Measurements from ENCODE around the gene FBXW7. TPM values are rescaled to one million over a fixed set of nuclear protein-coding genes. Genes with fewer than 3 reads are reported as not detected.

FBXW7 gene
- total and polyA plus RNA-seq, 2 donors from 2014 or later, result 5.5 to 64.0 TPM

DNA sequence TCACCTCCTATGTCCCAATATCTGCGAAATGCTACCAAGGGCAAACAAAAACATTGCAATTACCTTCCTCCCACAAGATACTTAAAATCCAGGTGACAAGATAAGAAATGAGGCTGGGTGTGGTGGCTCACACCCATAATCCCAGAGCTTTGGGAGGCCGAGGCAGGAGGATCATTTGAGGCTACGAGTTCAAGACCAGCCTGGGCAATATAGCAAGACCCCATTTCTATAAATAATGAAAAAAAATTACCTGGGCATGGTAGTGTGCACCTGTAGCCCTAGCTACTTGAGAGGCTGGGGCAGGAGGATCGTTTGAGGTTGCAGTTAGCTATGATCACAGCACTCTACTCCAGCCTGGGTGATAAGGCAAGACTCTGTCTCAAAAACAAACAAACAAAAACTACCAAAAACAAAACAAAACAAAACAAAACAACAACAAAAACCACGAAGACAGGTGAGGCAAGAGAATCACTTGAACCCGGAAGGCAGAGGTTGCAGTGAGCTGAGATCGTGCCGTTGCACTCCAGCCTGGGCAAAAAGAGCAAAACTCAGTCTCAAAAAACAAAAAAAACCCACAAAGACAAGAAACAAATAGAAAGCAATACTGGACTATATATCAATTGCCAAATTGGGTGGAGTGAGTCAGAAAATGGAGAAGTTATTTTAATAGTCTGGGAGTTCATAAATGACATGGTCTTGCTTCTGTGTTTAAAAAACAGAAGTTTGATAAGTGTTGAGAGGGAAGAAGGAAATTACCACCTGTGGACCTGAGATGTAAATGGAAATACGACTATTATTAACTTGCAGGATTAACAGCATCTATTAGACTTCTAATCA lies 176.5 kb downstream of the FBXW7 start:
- no peak overlapping the region for H3K9ac ChIP-seq (ENCODE audit: low read length in 3 of 3)
- no peaks in the 10 kb centered on the region for H3K9me3 ChIP-seq (ENCODE audit: control insufficient read depth in 2 of 3, insufficient read depth in 1 of 3, low read length in 3 of 3)
- FAIRE-seq (no peak), DNase-seq (no peak)
- intact Hi-C loops (cut with DNase I), result no loop called here
- H3K4me3 ChIP-seq (ENCODE audit: low read length in 3 of 3), result no peak overlapping the region
- no peaks in the 10 kb centered on the region for H3K4me1 ChIP-seq (ENCODE audit: control insufficient read depth in 2 of 3, insufficient read depth in 2 of 3, low read depth in 1 of 3, low read length in 3 of 3)
- TF ChIP-seq, protein P1, sequence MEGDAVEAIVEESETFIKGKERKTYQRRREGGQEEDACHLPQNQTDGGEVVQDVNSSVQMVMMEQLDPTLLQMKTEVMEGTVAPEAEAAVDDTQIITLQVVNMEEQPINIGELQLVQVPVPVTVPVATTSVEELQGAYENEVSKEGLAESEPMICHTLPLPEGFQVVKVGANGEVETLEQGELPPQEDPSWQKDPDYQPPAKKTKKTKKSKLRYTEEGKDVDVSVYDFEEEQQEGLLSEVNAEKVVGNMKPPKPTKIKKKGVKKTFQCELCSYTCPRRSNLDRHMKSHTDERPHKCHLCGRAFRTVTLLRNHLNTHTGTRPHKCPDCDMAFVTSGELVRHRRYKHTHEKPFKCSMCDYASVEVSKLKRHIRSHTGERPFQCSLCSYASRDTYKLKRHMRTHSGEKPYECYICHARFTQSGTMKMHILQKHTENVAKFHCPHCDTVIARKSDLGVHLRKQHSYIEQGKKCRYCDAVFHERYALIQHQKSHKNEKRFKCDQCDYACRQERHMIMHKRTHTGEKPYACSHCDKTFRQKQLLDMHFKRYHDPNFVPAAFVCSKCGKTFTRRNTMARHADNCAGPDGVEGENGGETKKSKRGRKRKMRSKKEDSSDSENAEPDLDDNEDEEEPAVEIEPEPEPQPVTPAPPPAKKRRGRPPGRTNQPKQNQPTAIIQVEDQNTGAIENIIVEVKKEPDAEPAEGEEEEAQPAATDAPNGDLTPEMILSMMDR (IDR thresholded peaks at IDR 0.05; ENCODE audit: borderline replicate concordance, extremely low read depth, insufficient read depth), result no peak
- no peaks in the 10 kb centered on the region for H3K36me3 ChIP-seq (ENCODE audit: control insufficient read depth in 2 of 3, insufficient read depth in 3 of 3, low read length in 3 of 3)
- no peak overlapping the region for H3K27ac ChIP-seq (ENCODE audit: low read depth in 2 of 2, low read length in 2 of 2)
- H3K27me3 ChIP-seq (ENCODE audit: control insufficient read depth, insufficient read depth, low read length), result no peaks in the 10 kb centered on the region

DNA sequence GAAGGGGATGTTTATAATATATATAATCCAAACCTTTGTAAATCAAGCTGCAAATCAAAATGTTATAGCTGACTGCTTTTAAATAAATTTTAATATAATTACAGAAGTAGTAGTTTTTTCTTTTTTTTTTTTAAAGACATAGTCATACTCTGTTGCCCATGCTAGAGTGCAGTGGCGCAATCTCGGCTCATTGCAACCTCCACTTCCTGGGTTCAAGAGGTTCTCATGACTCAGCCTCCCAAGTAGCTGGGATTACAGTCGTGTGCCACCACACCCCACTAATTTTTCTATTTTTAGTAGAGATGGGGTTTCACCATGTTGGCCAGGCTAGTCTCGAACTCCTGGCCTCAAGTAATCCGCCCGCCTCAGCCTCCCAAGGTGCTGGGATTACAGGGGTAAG lies 178.7 kb downstream of the FBXW7 start:
- intact Hi-C loops (cut with DNase I), result no loop called here
- no peak overlapping the region for H3K9ac ChIP-seq (ENCODE audit: low read length in 3 of 3)

DNA sequence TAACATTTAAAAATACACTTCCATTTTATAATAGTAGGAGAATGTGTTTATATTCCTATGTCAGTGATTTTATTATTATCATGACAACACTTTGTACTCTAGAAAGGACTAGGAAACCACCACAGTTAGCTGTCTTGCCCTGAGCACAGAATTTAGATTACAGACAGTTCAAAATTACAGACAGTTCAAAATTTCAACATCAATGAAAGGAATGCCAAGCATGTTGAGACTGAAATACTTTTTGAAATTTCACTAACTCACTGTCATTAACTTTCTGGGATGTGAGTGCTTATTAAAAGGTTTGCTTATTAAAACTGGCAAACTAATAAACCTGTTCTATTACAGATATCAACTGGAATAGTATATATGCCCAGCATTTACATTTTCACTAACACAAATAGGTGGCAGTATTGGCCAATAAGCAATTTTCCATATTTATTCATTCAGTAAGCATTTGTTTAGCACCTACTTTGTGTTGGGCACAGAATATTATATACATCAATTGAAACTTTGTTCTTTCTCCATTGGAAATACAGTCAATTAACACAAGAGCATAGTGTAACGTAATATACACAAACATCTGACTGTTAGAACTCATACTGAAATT lies 179.4 kb downstream of the FBXW7 start:
- Histone ChIP-seq H3K36me3 (ENCODE audit: control insufficient read depth in 2 of 3, insufficient read depth in 3 of 3, low read length in 3 of 3) (no peaks in the 10 kb centered on the region), H3K9me3 (ENCODE audit: control insufficient read depth in 2 of 3, insufficient read depth in 1 of 3, low read length in 3 of 3) (no peaks in the 10 kb centered on the region), H3K9ac (ENCODE audit: low read length in 3 of 3) (no peak overlapping the region), H3K27ac (ENCODE audit: low read depth in 2 of 2, low read length in 2 of 2) (no peak overlapping the region), H3K4me3 (ENCODE audit: low read length in 3 of 3) (no peak overlapping the region), H3K4me1 (ENCODE audit: control insufficient read depth in 2 of 3, insufficient read depth in 2 of 3, low read depth in 1 of 3, low read length in 3 of 3) (no peaks in the 10 kb centered on the region), H3K27me3 (ENCODE audit: control insufficient read depth, insufficient read depth, low read length) (no peaks in the 10 kb centered on the region)
- TF ChIP-seq, protein P1 (IDR thresholded peaks at IDR 0.05; ENCODE audit: borderline replicate concordance, extremely low read depth, insufficient read depth), result no peak
- intact Hi-C loops (cut with DNase I), result no loop called here
- peak; percentile 6 for FAIRE-seq
- no peak for DNase-seq

More for the DNA sequence above, 178.7 kb downstream of the FBXW7 start:
- Histone ChIP-seq H3K27ac (ENCODE audit: low read depth in 2 of 2, low read length in 2 of 2) (no peak overlapping the region), H3K4me1 (ENCODE audit: control insufficient read depth in 2 of 3, insufficient read depth in 2 of 3, low read depth in 1 of 3, low read length in 3 of 3) (no peaks in the 10 kb centered on the region), H3K9me3 (ENCODE audit: control insufficient read depth in 2 of 3, insufficient read depth in 1 of 3, low read length in 3 of 3) (no peaks in the 10 kb centered on the region), H3K4me3 (ENCODE audit: low read length in 3 of 3) (no peak overlapping the region), H3K27me3 (ENCODE audit: control insufficient read depth, insufficient read depth, low read length) (no peaks in the 10 kb centered on the region), H3K36me3 (ENCODE audit: control insufficient read depth in 2 of 3, insufficient read depth in 3 of 3, low read length in 3 of 3) (no peaks in the 10 kb centered on the region)
- TF ChIP-seq, protein P1 (IDR thresholded peaks at IDR 0.05; ENCODE audit: borderline replicate concordance, extremely low read depth, insufficient read depth), result no peak
- DNase-seq (no peak), FAIRE-seq (no peak)
